ENCODE results near the gene CENATAC. TPM values are rescaled to one million over a fixed set of nuclear protein-coding genes. Genes with fewer than 3 reads are reported as not detected.
"Not testable (repeated sequence)": the region's sequence is repeated elsewhere in the genome, so short reads cannot be mapped to it uniquely, and the experiment has no call there.

Gene CENATAC
- total RNA-seq, 1 donor: 34.5 TPM

- no peak overlapping the region for H3K4me3 ChIP-seq (ENCODE audit: low read depth, low read length)
- DNase-seq (ENCODE audit: low read depth): no peak
Measured at GRCh38 chr11:118979434-118979833, 18.5 kb upstream of the CENATAC start.

GRCh38 chr11:118980191-118980881 is 17.6 kb upstream of the CENATAC start:
- DNase-seq (ENCODE audit: low read depth): no peak
- H3K4me3 ChIP-seq (ENCODE audit: low read depth, low read length): no peak overlapping the region
- no peak for TF ChIP-seq CTCF (IDR thresholded peaks at IDR 0.05; ENCODE audit: insufficient read depth, low read depth, low read length)

More at GRCh38 chr11:118979434-118979833, 18.5 kb upstream of the CENATAC start:
- TF ChIP-seq CTCF (IDR thresholded peaks at IDR 0.05; ENCODE audit: insufficient read depth, low read depth, low read length): no peak

GRCh38 chr11:118984337-118984736 is 13.6 kb upstream of the CENATAC start:
- DNase-seq (ENCODE audit: low read depth); H3K4me3 ChIP-seq (ENCODE audit: low read depth, low read length): not testable (repeated sequence)

- no peak for TF ChIP-seq CTCF (IDR thresholded peaks at IDR 0.05; ENCODE audit: insufficient read depth, low read depth, low read length)
- no peak for DNase-seq (ENCODE audit: low read depth)
- no peak overlapping the region for H3K4me3 ChIP-seq (ENCODE audit: low read depth, low read length)
Measured at GRCh38 chr11:118984825-118985224, 13.1 kb upstream of the CENATAC start.

- no peak for TF ChIP-seq CTCF (IDR thresholded peaks at IDR 0.05; ENCODE audit: insufficient read depth, low read depth, low read length)
- no peak overlapping the region for H3K4me3 ChIP-seq (ENCODE audit: low read depth, low read length)
- no peak for DNase-seq (ENCODE audit: low read depth)
Measured at GRCh38 chr11:118988280-118988679, 9.7 kb upstream of the CENATAC start.

GRCh38 chr11:118991486-118992038 is 6.4 kb upstream of the CENATAC start:
- not testable (repeated sequence) for H3K4me3 ChIP-seq (ENCODE audit: low read depth, low read length); DNase-seq (ENCODE audit: low read depth)

GRCh38 chr11:118996926-118997626 is 862 bp upstream of the CENATAC start:
- H3K4me3 ChIP-seq (ENCODE audit: low read depth, low read length): peak overlapping the region; percentile 89
- peak; percentile 13 for TF ChIP-seq CTCF (IDR thresholded peaks at IDR 0.05; ENCODE audit: insufficient read depth, low read depth, low read length)
- DNase-seq (ENCODE audit: low read depth): no peak
